Activated CD8-positive, alpha-beta memory T cell treated with anti-CD3 and anti-CD28 coated beads for 24 hours (primary cell): ENCODE measurements around the gene UVSSA.

Experiments used
- DNase-seq: peaks from one replicate; pipeline ENCODE4 v3.0.0-alpha.2; 2020

Gene UVSSA

GRCh38 chr4:1400191-1400805 is 53.3 kb downstream of the UVSSA start:
- DNase-seq, result no peak

DNA sequence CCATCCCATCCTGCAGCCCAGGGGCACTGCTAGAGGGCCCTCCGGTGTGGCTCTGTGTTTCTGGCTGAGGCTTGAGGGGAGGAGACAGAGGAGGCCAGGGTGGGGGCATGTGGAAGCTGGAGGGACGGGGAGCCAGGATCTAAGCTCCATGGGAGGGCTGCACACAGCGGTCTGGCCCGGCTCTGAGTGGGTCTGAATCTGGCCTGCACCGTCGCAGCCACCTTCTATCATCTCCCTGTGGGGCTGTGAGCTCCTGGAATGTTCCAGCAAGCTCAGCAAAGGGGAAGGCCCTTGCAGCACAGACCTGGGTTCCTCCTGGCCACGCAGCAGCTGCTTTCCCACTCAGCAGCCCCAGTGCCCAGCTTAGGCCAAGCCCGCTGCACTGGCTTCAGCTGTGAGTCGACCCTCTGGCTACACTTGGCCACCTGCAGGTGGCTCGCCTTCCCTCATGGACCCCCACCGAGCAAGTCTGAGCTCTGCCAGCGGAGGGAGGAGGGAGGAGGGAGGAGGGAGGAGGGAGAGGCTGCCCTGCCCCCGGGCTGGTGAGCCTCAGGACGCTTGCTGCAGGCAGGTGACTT is 53.9 kb downstream of the UVSSA start:
- DNase-seq, result no peak

GRCh38 chr4:1401409-1402020 is 54.5 kb downstream of the UVSSA start:
- peak; percentile 47 for DNase-seq

DNA sequence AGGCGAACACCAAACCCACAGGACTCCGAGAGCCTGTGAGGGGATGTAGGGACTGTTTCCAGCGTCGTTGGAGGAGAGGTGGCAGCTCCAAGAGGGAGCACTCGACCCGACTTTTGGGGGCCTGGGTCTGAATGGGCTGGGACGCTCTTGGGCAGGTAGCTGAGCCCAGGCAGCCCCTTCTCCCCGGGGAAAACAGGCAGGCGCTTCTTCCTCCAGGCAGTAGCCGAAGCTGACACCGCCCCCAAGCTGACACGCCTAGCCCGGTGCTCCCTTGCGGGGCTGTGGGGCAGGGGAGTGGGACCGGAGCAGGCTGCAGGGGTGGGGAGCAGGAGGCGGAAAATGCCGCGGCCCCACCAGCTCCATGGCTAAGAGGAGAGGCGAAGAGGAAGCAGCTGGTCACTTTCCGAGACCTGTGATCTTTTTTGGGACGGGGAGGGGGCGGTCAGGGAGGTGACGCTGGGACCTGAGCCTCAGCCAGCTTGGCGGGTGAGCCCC is 55.1 kb downstream of the UVSSA start:
- DNase-seq, result peak; percentile 54

- peak; percentile 54 for DNase-seq
Measured at GRCh38 chr4:1402516-1403091, 55.6 kb downstream of the UVSSA start.

DNA sequence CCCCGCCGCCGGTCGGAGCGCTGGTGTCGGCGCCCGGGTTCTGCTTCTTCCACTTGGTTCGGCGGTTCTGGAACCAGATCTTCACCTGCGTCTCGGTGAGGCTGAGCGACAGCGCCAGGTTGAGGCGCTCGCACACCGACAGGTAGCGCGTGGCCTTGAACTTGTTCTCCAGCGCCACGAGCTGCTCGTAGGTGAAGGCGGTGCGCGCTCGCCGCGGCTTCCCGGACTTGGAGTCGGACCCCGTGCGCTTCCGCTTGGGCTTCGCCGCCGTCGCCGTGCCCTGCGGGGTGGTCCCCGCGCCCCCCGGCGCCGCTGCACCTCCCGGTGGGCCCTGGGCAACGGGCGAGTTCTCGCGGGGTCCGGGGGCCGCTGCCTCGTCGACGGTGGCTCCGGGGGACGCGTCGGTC is 56.2 kb downstream of the UVSSA start:
- peak; percentile 57 for DNase-seq

GRCh38 chr4:1403591-1404572 is 56.9 kb downstream of the UVSSA start:
- peak; percentile 59 for DNase-seq

GRCh38 chr4:1404573-1405253 is 57.7 kb downstream of the UVSSA start:
- no peak for DNase-seq

GRCh38 chr4:1405254-1405635 is 58.2 kb downstream of the UVSSA start:
- DNase-seq, result peak; percentile 50

DNA sequence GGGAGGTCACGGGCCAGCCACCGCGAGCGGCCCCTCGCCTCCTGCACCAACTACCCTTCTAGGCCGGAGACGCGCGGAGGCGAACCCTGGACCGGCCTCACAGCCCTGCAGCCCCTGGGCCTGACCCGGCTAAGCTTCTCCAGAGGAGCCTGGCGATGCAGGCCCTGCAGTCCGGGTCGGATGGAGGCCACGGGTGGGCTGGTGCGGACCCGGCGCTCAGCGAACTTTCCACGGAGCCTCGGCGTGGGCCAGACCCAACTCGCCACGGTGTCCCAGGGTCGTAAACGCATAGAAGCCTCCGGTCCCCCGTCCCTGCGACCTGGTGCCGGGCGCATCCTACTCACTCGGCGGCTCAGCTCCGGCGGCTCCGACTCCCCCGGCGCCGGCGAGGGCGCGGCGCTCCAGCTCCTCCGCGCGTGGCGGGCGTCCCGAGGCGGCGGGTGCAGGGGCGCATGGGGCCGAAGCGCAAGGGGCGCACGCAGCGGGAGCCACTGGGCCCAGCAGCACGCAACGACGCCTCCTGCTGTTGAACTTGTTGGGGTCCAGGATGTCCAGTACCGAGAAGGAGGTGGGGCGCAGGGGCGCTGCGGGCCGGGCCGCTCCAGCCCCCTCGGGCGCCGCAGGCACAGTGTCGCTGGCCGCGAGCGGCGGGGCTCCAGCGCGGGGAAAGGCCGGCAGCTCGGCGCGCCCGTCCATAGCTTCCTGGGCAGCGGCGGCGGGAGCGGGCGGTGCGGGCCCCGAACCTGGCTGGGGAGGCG is 58.8 kb downstream of the UVSSA start:
- peak; percentile 56 for DNase-seq

GRCh38 chr4:1406394-1406980 is 59.5 kb downstream of the UVSSA start, which contains the start of gene NKX1-1:
Gene NKX1-1, minus strand, starts transcription at chr4:1406442. Its CDS starts 0 bp downstream, at chr4:1406442.
- DNase-seq, result peak; percentile 50

DNA sequence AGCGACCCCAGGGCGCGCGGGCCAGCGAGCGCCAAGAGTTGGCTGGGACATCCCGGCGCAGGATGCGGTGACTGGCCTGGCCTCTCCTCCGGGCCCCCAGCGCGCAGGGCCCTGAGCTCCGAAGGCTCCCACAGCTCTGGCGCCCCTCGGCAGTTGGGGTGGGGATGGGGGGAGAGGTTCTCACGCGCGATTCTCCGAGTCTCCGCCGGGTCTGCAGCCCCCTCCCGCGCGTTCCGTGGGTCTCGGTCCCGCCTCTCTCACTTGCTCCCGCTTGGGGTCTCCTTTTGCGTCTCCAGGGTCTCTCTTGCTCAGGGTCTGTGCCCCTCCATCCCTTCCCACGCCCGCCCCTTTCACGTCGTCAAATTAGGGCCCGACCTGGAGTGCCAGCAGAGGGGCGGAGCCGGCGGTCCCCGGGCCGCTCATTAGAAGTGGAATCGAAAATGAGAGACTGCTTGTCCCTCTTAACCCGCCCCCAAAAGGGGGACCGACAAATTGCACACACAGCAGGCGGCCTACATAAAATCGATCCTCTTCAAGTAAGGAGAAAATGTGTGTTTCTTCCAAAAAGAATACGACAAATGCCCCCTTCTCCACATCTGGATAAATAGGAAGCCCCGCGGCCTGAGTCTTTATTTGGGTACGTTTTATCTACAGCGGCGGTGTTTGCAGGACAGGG is 60.1 kb downstream of the UVSSA start:
- DNase-seq, result peak; percentile 53

DNA sequence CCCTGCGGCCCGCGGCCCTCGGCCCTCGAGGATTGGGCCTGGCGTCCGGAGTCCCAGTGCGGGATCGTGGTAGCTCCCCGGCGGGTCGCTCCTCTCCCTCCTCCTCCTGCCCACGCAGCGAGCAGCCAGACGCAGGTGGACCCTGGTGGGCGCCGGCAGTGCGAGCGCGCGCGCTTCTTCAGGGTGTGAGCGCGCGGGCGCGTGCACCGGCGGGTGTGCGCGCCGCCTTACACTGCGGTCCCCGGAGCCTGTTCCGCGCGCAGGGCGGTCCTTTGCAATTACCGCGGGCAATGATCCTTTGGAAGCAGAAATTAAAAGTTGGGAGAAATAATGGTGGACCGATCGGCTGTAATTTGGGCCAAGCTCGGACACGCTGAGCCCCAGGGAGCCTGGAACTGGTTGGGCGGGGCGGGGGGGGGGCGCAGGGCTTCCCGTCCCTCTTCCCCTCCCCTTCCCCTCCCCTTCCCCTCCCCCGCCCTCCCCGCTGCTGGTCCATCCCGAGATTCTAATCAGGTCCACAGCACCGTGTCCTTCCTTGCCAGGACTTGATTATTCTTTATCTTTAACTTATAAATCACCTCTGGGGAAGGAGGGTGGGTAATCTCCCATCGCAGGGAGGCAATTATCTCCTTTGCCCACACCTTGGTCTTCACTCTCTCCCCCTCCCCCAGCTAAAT is 60.8 kb downstream of the UVSSA start:
- peak; percentile 17 for DNase-seq

GRCh38 chr4:1408418-1408817 is 61.4 kb downstream of the UVSSA start:
- peak; percentile 47 for DNase-seq

DNA sequence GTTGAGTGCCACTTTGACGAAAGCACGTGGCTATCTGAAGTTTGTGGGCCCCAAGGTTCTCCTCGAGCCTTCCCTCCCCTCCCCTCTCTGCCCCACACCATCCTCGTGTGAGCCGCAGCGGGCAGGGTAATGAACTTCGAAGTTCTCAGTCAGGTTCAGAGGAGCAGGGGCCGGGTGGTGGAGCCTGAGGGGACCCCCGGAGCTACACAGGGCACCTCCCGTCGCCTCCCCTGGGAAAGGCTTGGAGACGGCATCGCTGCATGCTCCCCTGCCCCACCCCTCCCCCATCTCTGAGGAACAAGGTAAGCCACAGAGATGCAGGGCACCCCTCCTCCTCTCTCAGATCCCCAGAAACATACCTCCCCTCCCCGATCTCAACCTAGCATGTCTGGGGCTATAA is 62.1 kb downstream of the UVSSA start:
- peak; percentile 49 for DNase-seq

DNA sequence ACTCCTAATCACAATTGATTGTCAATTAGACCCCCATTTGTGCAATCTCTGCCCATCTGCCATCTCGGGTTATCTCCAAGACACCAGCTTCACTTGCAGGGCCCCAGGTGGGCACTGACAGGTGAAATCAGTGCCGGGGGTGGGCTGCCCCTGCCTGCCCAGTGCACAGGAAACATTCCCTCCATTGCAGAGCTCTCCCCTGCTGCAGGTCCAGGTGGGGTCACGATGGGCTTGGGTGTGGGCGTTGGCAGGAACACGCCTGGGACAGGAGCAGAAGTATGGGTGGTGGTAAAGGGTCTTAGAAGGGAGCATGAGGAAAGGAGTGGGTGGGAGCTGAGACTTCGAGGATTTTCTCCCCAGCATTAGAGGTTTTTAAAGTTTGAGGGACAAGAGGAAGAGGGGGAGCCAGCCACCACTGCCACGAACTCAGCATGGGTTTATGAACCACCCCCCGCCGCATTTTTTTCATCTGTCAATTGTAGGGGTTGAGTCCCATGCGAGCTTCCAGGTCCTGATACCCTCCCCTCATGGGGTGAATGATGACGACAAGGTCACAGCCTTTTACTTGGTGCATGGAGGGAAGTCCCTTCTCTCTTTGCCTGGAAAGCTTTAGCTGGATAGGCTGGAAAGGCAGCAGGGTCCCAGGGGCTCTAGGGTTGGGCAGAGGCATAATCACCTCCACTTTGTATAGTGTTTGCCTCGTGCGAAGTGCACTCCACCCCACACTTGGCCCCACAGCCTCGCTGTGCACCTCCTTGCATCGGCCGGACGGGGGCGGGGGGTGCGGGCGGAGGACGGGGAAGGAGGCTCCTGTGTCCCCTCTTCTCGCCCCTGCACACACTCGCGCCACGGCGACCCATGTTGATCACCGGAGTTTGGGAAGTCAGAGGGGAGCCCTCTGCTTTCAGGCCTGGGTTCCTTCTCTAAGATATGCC is 62.8 kb downstream of the UVSSA start:
- DNase-seq, result peak; percentile 48

DNA sequence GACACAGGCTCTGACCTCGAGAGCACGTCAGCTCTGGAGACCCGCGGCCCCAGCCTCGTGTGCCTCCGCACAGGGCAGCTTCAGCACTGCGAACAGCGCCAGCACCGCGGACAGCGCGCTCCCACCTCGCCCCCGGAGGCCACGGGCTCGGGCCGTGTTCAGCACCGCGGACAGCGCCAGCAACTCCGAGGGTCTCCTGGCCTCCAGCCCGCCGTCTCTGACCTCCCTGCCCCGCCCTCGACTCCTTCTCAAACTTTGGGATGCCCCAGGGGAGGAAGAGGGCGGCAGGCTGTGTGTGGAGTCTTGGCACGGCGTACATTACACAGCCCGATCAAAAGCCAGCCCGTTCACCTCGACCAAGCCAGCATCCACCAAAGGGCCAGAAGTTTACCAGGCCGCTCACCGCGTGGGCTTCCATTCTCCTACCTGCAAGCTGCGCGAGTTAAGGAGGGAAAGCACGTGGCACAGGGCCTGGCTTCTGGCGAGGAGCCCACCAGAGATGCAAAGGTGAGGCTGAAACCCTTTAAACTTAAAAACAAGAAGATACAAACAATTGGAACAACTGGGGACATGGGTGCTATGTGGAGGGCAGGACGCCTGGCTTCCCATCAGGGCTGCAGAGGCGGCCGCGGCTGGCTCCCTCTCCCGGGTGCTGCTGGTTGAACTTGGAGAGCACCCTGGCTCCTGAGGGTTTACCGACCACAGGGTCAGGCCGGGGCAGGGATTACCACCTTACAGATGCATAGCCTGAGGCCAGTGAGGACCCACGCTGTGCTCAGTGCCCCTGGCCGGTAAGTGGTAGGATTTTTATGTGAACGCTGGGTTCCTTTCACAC is 63.7 kb downstream of the UVSSA start:
- peak; percentile 79 for DNase-seq
